Type B pancreatic cell (in vitro differentiated cells): ENCODE results near the gene TMED5. TPM values are rescaled to one million over a fixed set of nuclear protein-coding genes. Genes with fewer than 3 reads are reported as not detected.

Source experiments
- DNase-seq: peaks from one replicate; pipeline ENCODE4 v3.0.0; 2021; ENCODE audit warnings: mixed read lengths; ENCODE audit not compliant: unreplicated experiment; ENCODE audit errors: extremely low spot score
- H3K27ac Mint-ChIP-seq: 2 replicates; pipeline ENCODE4 v1.8.0; 2021; ENCODE audit warnings: mild to moderate bottlenecking, mixed read lengths
- H3K27me3 Mint-ChIP-seq: 2 replicates; pipeline ENCODE4 v1.8.0; 2021; ENCODE audit warnings: mixed read lengths
- H3K36me3 Mint-ChIP-seq: 2 replicates; pipeline ENCODE4 v1.8.0; 2021; ENCODE audit warnings: mixed read lengths
- H3K4me1 Mint-ChIP-seq: one replicate; pipeline ENCODE4 v1.8.0; 2021; ENCODE audit warnings: mixed read lengths; ENCODE audit not compliant: unreplicated experiment
- H3K4me3 Mint-ChIP-seq: 2 replicates; pipeline ENCODE4 v1.8.0; 2021; ENCODE audit warnings: mild to moderate bottlenecking, mixed read lengths
- H3K9me3 Mint-ChIP-seq: 2 replicates; pipeline ENCODE4 v1.8.0; 2021; ENCODE audit warnings: mixed read lengths
- total RNA-seq: library from RNA; stranded (reverse); gene quantifications from 2 replicates; pipeline ENCODE4 v1.2.1, GENCODE V29; 2021; ENCODE audit warnings: low replicate concordance
- TF ChIP-seq, protein P1 (sequence below): fragments of 200-600 bp; sonication (generic); conservative IDR thresholded peaks from 2 replicates; pipeline ENCODE4 v1.5.0; 2021; ENCODE audit warnings: antibody characterized with exemption, mild to moderate bottlenecking

TMED5 gene
- total RNA-seq, 1 donor from 2014 or later = 36.8 TPM

DNA sequence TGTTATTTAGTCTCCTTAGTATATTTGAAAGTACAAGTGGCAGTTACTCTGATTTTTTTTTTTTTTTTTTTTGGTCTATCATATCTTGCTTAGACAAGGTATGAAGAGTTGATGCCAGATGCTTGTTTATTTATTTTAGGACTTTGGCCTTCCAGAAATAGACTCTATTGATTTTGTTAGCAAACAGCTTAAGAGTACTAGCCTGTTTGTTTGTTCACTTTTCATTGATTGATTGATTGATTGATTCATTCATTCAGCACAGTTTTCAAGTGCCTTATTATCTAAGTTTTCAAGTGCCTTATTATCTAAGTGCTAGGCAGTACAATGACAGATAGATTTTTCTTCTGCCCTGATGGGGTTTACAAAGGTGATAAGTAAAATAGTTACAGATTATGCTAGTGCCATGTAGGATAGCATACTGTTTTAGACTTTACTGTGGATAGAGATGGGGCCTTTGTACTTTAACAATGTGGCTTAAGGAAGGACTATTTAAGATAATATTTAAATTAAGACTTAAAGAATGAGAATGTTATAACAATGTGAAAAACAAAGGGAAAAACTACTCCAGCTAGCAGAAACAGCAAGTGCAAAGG is 50.6 kb downstream of the TMED5 start:
- Mint-ChIP-seq H3K27me3 (no peaks in the 10 kb centered on the region), H3K36me3 (peaks cover 4% of the 10 kb centered on the region), H3K9me3 (no peaks in the 10 kb centered on the region), H3K4me3 (no peak overlapping the region), H3K27ac (no peak overlapping the region), H3K4me1 (no peaks in the 10 kb centered on the region)
- TF ChIP-seq, protein P1, sequence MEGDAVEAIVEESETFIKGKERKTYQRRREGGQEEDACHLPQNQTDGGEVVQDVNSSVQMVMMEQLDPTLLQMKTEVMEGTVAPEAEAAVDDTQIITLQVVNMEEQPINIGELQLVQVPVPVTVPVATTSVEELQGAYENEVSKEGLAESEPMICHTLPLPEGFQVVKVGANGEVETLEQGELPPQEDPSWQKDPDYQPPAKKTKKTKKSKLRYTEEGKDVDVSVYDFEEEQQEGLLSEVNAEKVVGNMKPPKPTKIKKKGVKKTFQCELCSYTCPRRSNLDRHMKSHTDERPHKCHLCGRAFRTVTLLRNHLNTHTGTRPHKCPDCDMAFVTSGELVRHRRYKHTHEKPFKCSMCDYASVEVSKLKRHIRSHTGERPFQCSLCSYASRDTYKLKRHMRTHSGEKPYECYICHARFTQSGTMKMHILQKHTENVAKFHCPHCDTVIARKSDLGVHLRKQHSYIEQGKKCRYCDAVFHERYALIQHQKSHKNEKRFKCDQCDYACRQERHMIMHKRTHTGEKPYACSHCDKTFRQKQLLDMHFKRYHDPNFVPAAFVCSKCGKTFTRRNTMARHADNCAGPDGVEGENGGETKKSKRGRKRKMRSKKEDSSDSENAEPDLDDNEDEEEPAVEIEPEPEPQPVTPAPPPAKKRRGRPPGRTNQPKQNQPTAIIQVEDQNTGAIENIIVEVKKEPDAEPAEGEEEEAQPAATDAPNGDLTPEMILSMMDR = no peak
- DNase-seq = no peak

DNA sequence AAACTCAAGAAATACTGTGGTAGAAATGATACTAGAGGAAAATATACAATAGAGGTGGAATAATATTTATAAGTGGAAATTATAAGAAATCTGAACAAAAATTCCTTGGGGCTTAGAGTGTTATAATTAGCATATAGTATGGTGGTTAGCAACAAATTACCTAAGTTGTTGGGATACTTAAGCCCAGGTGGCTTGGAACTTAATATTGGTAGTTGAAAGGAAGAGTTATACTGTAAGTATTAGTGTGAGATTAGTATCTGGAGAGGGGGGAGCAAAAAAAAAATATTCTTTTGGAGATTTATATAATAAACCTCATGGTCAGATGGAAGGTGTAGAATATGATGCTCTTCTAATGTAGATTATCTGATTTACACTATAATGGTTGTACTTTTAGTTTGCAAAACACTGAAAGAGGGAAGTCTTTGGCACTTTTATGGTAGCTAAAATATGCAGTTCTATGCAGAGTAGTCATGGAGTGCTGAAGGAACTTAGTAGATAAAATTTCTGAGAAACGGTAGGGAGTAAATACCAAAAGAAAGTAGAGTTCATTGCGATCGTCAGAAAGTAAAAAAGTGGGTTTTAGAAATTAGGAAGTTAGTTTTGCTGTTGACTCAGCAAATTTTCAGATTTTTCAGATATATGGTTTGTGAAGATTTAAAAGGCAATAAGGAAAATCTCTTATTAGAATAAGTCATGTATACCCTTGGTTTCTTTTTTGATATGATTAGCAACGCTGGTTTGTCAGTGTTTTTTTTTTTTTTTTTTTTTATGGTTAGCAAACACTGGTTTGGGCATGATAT is 55.5 kb downstream of the TMED5 start:
- TF ChIP-seq, protein P1 = no peak
- H3K36me3 Mint-ChIP-seq = peaks cover 12% of the 10 kb centered on the region
- no peak overlapping the region for H3K27ac Mint-ChIP-seq
- no peaks in the 10 kb centered on the region for H3K9me3 Mint-ChIP-seq
- no peaks in the 10 kb centered on the region for H3K27me3 Mint-ChIP-seq
- H3K4me1 Mint-ChIP-seq = no peaks in the 10 kb centered on the region
- H3K4me3 Mint-ChIP-seq = no peak overlapping the region
- no peak for DNase-seq

DNA sequence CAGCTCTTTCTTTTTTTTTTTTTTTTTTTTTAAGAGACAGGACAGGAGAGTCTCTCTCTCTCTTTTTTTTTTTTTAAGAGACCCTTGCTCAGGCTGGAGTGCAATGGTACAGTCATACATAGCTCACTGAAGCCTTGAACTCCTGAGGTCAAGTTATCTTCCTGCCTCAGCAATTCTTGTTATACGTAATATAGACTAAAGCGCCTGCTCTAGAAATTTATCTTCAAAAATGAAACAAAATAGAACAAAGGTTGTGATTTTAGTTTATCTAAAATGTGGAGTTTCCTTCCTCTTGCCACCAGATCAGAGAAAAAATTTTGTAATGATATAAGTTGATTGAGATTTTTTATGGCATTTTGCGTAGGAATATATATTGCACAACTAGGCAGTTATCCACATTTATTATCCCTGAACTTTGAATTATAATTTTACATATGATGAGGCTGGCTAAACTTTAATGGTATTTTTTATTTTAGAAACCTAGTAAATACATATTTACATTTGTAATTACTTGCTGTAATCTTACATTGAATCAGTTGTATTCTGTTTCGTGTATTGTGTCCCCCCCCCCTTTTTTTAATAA is 56.9 kb downstream of the TMED5 start:
- no peaks in the 10 kb centered on the region for H3K4me1 Mint-ChIP-seq
- no peak overlapping the region for H3K4me3 Mint-ChIP-seq
- H3K27ac Mint-ChIP-seq = no peak overlapping the region
- H3K27me3 Mint-ChIP-seq = no peaks in the 10 kb centered on the region
- H3K9me3 Mint-ChIP-seq = no peaks in the 10 kb centered on the region
- TF ChIP-seq, protein P1 = no peak
- H3K36me3 Mint-ChIP-seq = peaks cover 16% of the 10 kb centered on the region
- no peak for DNase-seq

DNA sequence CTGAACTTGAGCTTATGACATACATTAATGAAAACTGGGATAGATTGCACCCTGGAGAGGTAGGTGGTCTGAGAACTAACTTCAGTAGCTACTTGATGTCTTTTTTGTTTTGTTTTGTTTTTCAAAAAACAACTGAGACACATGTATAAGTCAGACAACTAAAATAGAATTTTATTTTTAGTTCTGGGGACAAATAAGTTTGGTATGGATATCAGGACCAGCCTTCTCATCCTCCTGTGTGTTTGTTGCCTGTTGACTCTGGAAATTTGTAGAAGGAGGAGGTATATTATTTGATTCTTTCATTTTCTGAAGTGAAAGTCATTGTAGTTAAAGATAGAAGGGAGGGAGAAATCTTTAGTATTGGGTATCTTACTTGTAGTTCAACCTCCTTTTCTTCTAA is 59.6 kb downstream of the TMED5 start:
- TF ChIP-seq, protein P1 = no peak
- Mint-ChIP-seq H3K4me3 (no peak overlapping the region), H3K9me3 (no peaks in the 10 kb centered on the region), H3K36me3 (peaks cover 23% of the 10 kb centered on the region), H3K4me1 (no peaks in the 10 kb centered on the region), H3K27ac (no peak overlapping the region), H3K27me3 (no peaks in the 10 kb centered on the region)
- no peak for DNase-seq

DNA sequence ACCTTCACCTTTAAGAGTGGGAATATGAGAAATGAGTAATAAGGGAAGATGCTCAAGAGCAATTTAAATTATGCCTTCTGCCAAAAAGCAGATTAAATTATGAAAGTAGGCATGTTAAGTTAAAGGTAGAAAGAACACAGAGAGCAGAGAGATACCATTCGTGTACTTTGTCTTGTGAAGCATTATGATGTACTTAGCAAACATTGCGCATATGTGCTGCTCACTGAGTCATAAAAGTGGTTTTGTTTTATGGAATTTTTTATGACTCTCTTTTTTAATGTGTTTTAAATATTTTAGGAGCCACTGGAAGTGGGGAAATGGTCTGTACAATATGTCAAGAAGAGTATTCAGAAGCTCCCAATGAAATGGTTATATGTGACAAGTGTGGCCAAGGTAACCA is 65.8 kb downstream of the TMED5 start:
- H3K9me3 Mint-ChIP-seq = no peaks in the 10 kb centered on the region
- H3K27ac Mint-ChIP-seq = no peak overlapping the region
- peaks cover 19% of the 10 kb centered on the region for H3K36me3 Mint-ChIP-seq
- TF ChIP-seq, protein P1 = no peak
- H3K27me3 Mint-ChIP-seq = no peaks in the 10 kb centered on the region
- H3K4me1 Mint-ChIP-seq = peaks cover 3% of the 10 kb centered on the region
- no peak overlapping the region for H3K4me3 Mint-ChIP-seq
- DNase-seq = no peak
